Ovary (tissue), 9 donors: Measurements from ENCODE around the gene SEMA4C. TPM values are rescaled to one million over a fixed set of nuclear protein-coding genes. Genes with fewer than 3 reads are reported as not detected.

Experiments used
- DNase-seq, 5 donors: peaks; one replicate each; pipeline ENCODE4 v3.0.0-alpha.2; 2019 to 2020
- H3K27ac ChIP-seq, 2 donors: fragments of 200-600 bp; one replicate each; pipeline versions ENCODE4 v1.5.1 to v1.8.0; 2019 to 2022
- H3K27me3 ChIP-seq: fragments of 200-600 bp; one replicate; pipeline ENCODE4 v1.8.0; 2022
- H3K36me3 ChIP-seq: fragments of 200-600 bp; sonication (generic); one replicate; pipeline ENCODE4 v1.5.1; 2019
- H3K4me1 ChIP-seq: one replicate; pipeline ENCODE4 v1.8.1; 2013; ENCODE audit warnings: mild to moderate bottlenecking, moderate library complexity; ENCODE audit not compliant: insufficient read depth
- H3K4me3 ChIP-seq: fragments of 200-600 bp; sonication (generic); one replicate; pipeline ENCODE4 v1.5.1; 2017
- H3K9me3 ChIP-seq, 2 donors: fragments of 200-600 bp in 1 of 2; sonication (generic) in 1 of 2; one replicate each; pipeline versions ENCODE4 v1.5.1 to v1.8.1; 2013 to 2019; ENCODE audit warnings: mild to moderate bottlenecking in 1 of 2, moderate library complexity in 1 of 2
- EP300 ChIP-seq: sonication (generic); formaldehyde crosslinking; IDR thresholded peaks from one replicate; pipeline ENCODE4 v1.6.1; 2017; ENCODE audit warnings: antibody characterized with exemption
- POLR2A ChIP-seq: fragments of 450-650 bp; IDR thresholded peaks from one replicate; pipeline ENCODE4 v1.6.1; 2017; ENCODE audit warnings: antibody characterized with exemption, mild to moderate bottlenecking, moderate library complexity
- WGBS, 3 donors: extraction: QIAGEN DNeasy Blood & Tissue Kit in 1 of 3; methylation state at CpG; one replicate each; pipeline versions ENCODE4 v1.1.5 to v1.1.7; 2013 to 2017; 5-methylcytosine and 5-hydroxymethylcytosine counted together
- intact Hi-C, 4 donors: fragments of 100-400 bp; cut with DNase I; formaldehyde crosslinking; loops; one replicate each; pipeline versions ENCODE4 v1.11.0 to v1.15.1; 2022 to 2023
- polyA plus RNA-seq, 2 donors: library from polyadenylated mRNA; stranded (reverse); fragments of 200-250 nt in 1 of 2; fragments of 350-450 nt in 1 of 2; fragmentation: Illumina TruSeq in 1 of 2; extraction: RNeasy Lipid Tissue Mini Kit (QIAGEN cat#74804) in 1 of 2; gene quantifications; one replicate each; pipeline ENCODE4 v1.2.3, GENCODE V29; 2013 to 2014
- total RNA-seq, 7 donors: library from RNA; depleted of rRNA in 2 of 7; stranded (reverse); fragments of >200 nt in 2 of 7; fragmentation: NEBNext Ultra II Directional in 3 of 7; extraction: Animal tissue kit (Norgen Biotek cat#: 25700) in 3 of 7; gene quantifications; one replicate each; pipeline versions ENCODE4 v1.1.0 to v1.2.4, GENCODE V29; 2016 to 2023
- TF ChIP-seq, protein P1 (sequence below), 3 donors: fragments of 450-650 bp in 2 of 3; fragments of 200-600 bp in 1 of 3; IDR thresholded peaks; one replicate each; pipeline versions ENCODE4 v1.5.1 to v1.8.0; 2016 to 2022; ENCODE audit warnings: antibody characterized with exemption in 3 of 3, mild to moderate bottlenecking in 1 of 3
- donor health status: DM: no; HTN: no; CAD: no; lungs with moderate emphysema.
- donor health status: DM: no; HTN: no; CAD: no.
- donor health status: Bipolar disorder and iron deficiency.
- donor health status: DM: yes; HTN: yes; CAD: no.
- donor health status: DM: no; HTN: no; CAD: no.
- donor health status: DM: yes; HTN: yes; CAD: no.

SEMA4C gene
- total and polyA plus RNA-seq, 9 donors = 17.3 to 59.2 (median 46.9) TPM

DNA sequence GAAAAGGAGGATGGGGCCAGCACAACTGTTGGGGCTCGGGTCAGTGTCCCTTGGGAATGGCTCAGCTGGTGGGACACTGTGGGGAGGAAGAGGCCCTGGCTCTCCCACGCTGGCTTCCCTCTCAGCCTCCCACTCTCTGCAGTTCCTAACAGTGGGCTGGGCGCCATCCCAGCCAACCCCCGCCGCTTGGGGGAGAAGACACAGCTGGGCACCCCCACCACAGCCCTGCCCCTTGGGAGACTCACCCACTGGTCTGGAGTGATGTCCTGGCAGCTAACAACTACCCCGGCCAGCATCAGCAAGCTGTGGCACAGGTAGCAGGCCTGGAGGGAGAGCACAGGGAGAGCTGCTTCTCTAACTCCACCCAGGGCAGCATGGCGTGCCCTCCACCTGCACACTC is 8.3 kb upstream of the SEMA4C start:
- TF ChIP-seq POLR2A = no peak
- TF ChIP-seq, protein P1, sequence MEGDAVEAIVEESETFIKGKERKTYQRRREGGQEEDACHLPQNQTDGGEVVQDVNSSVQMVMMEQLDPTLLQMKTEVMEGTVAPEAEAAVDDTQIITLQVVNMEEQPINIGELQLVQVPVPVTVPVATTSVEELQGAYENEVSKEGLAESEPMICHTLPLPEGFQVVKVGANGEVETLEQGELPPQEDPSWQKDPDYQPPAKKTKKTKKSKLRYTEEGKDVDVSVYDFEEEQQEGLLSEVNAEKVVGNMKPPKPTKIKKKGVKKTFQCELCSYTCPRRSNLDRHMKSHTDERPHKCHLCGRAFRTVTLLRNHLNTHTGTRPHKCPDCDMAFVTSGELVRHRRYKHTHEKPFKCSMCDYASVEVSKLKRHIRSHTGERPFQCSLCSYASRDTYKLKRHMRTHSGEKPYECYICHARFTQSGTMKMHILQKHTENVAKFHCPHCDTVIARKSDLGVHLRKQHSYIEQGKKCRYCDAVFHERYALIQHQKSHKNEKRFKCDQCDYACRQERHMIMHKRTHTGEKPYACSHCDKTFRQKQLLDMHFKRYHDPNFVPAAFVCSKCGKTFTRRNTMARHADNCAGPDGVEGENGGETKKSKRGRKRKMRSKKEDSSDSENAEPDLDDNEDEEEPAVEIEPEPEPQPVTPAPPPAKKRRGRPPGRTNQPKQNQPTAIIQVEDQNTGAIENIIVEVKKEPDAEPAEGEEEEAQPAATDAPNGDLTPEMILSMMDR (IDR thresholded peaks at IDR 0.05) = no peak
- TF ChIP-seq EP300 = no peak
- Histone ChIP-seq H3K27ac (no peak overlapping the region), H3K9me3 (no peaks in the 10 kb centered on the region), H3K27me3 (no peaks in the 10 kb centered on the region), H3K36me3 (no peaks in the 10 kb centered on the region), H3K4me3 (no peak overlapping the region), H3K4me1 (peaks cover 4% of the 10 kb centered on the region)
- intact Hi-C loops = no loop called here
- WGBS, 3 donors = 48 to 55% (median 52%) methylated on average over 7 of the region's 7 CpGs
- DNase-seq = no peak

GRCh38 chr2:96877631-96878092 is 7.8 kb upstream of the SEMA4C start:
- no peak overlapping the region for H3K4me3 ChIP-seq
- intact Hi-C loops = no loop called here
- H3K27ac ChIP-seq = no peak overlapping the region
- H3K4me1 ChIP-seq = peaks cover 4% of the 10 kb centered on the region
- H3K27me3 ChIP-seq = no peaks in the 10 kb centered on the region
- TF ChIP-seq POLR2A (no peak), EP300 (no peak)
- TF ChIP-seq, protein P1 (IDR thresholded peaks at IDR 0.05) = no peak
- H3K9me3 ChIP-seq = no peaks in the 10 kb centered on the region
- DNase-seq = no peak
- H3K36me3 ChIP-seq = no peaks in the 10 kb centered on the region
- 62 to 75% (median 72%) methylated on average over 15 of the region's 15 CpGs for WGBS, 3 donors

DNA sequence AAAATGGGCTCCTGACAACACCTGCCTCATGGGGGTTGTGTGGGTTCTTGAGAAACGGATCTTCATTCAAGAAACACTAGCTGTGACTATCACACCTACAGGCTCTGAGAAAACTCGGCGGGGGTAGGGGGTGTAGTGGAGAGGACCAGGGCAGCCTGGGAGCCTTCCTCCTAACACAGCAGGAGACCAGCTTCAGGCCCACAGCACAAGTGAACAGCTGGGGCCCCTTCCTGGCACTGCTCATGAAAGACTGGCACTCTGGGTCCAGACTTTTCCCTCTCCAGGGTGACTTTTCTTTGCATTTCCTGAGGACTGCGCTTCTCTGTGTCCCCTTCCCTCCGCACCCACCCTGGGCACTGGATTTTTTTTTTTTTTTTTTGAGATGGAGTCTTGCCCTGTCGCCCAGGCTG is 7.2 kb upstream of the SEMA4C start:
- DNase-seq = no peak
- H3K27me3 ChIP-seq = no peaks in the 10 kb centered on the region
- 89 to 95% (median 90%) methylated on average over 6 of the region's 6 CpGs for WGBS, 3 donors
- intact Hi-C loops = no loop called here
- H3K4me3 ChIP-seq = no peak overlapping the region
- TF ChIP-seq POLR2A (no peak), EP300 (no peak)
- TF ChIP-seq, protein P1 (IDR thresholded peaks at IDR 0.05) = no peak
- no peaks in the 10 kb centered on the region for H3K9me3 ChIP-seq
- H3K4me1 ChIP-seq = peaks cover 4% of the 10 kb centered on the region
- no peak overlapping the region for H3K27ac ChIP-seq
- no peaks in the 10 kb centered on the region for H3K36me3 ChIP-seq

DNA sequence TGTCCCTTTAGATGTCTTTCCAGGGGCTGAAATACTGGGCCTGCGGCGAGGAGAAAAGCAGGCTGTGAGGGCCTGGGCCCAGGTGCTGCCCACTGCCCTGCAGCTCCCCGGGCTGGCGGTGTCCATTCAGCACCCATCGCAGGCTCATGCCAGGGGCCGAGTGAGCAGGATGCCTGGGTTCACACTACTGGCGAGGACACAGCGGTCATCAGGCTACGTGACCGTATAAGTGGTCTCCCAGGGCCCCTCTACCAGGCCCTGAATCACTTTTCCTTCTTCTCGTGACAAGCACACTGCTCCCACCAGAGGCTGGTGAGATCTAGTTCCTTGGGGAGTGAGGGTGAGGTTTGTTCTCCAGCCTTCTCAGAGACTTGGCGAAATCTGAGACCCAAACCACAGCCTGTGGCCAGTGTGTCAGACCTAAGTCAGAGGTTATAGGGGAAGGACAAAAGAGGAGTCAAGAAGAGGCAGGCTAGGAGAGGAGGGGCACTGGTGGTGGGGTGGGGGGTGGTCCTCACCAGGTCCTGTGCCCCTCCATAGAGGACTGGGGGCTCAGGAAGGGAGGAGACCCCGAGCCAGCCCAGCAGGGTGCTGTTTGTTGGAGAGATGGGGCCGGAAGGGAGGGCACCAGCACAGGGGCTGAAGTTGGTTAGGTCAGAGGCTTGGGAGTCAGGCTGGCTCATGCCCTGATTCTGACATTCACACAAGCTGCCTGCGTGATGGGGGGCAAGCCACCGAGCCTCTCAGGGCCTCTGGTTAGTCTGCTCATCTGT is 6.6 kb upstream of the SEMA4C start:
- no peak for DNase-seq
- Histone ChIP-seq H3K9me3 (no peaks in the 10 kb centered on the region), H3K4me3 (no peak overlapping the region), H3K36me3 (no peaks in the 10 kb centered on the region), H3K4me1 (peaks cover 4% of the 10 kb centered on the region), H3K27ac (no peak overlapping the region), H3K27me3 (no peaks in the 10 kb centered on the region)
- intact Hi-C loops = no loop called here
- 90 to 92% (median 91%) methylated on average over 14 to 16 of the region's 16 CpGs for WGBS, 3 donors
- TF ChIP-seq POLR2A = no peak
